Retinal pigment epithelial cell (primary cell): ENCODE data around the gene TBC1D9.
A peak's percentile ranks its signal among the peaks of the same experiment; 100 is the strongest.

ENCODE experiments used
- DNase-seq: peaks from one replicate; pipeline ENCODE4 v3.0.0-alpha.2; 2010; ENCODE audit warnings: low read depth
- H3K4me3 ChIP-seq: 2 replicates; pipeline ENCODE4 v1.5.1; 2011; ENCODE audit warnings: mild to moderate bottlenecking, low read length, control low read depth, moderate library complexity
- TF ChIP-seq, protein P1 (sequence below): conservative IDR thresholded peaks from 2 replicates; pipeline ENCODE4 v1.5.1; 2011; ENCODE audit warnings: low read depth, low read length, control low read depth, inconsistent platforms

Gene TBC1D9

DNA sequence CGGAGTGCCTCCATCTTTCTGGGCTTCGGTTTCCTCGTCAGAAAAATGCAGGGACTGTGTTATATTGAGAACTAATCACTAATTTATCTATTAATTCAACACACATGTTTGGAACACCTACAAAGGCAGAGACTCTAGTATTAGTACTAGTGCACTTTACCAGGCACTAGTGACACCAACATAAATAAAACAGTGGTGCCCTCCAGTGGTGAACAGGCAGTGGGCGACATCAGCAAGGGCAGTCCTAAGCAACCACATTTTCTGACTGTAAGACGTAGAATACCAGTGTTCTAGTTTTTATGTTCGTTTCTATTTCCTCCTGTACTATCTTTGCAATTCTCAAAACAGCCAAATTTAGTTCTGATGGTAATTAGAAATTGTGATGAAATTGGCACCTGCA, 118.3 kb downstream of the TBC1D9 start:
- no peak for DNase-seq
- TF ChIP-seq, protein P1, sequence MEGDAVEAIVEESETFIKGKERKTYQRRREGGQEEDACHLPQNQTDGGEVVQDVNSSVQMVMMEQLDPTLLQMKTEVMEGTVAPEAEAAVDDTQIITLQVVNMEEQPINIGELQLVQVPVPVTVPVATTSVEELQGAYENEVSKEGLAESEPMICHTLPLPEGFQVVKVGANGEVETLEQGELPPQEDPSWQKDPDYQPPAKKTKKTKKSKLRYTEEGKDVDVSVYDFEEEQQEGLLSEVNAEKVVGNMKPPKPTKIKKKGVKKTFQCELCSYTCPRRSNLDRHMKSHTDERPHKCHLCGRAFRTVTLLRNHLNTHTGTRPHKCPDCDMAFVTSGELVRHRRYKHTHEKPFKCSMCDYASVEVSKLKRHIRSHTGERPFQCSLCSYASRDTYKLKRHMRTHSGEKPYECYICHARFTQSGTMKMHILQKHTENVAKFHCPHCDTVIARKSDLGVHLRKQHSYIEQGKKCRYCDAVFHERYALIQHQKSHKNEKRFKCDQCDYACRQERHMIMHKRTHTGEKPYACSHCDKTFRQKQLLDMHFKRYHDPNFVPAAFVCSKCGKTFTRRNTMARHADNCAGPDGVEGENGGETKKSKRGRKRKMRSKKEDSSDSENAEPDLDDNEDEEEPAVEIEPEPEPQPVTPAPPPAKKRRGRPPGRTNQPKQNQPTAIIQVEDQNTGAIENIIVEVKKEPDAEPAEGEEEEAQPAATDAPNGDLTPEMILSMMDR: peak; percentile 57
- H3K4me3 ChIP-seq: no peak overlapping the region

DNA sequence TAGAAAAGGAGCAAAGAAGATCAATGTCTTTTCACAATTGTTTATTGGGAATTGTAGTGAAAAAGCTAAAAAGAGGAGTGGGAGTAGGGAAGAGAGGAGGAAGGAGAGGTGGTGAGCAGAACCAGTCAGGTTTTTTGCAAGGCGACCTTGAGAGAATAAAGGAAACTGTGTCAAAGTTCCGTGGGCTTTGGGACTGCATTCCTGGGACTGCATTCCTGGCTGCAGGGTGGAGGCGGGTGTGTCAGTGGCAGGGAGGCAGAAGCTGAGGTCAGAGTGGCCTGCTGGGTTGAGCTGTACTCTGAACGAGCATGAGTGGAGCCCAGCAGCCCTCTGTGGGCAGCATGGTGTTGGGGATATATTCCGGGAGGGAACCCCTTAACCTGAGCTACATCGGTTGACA, 120.6 kb downstream of the TBC1D9 start:
- peak; percentile 36 for DNase-seq
- no peak overlapping the region for H3K4me3 ChIP-seq
- TF ChIP-seq, protein P1: no peak

DNA sequence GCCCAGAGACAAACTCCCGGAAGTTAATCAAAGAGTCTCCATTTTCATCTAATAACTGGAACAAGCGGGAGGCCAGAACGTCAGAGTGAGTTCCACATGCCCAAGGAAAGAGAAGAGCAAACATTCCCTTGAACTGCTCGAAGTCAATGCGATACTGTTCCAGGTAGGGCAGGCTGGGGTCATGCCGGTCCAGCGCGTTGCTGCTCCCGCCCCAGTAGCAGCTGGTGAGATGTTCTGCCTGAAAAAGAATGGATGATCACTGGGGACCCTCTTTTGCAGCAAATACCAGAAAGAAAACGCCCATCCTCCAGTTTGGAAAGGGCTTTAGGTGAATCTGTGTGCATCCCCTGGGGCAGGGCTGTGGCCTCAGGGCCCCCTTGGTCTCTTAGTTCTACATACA, 122.2 kb downstream of the TBC1D9 start:
- no peak for DNase-seq
- TF ChIP-seq, protein P1: no peak
- no peak overlapping the region for H3K4me3 ChIP-seq

DNA sequence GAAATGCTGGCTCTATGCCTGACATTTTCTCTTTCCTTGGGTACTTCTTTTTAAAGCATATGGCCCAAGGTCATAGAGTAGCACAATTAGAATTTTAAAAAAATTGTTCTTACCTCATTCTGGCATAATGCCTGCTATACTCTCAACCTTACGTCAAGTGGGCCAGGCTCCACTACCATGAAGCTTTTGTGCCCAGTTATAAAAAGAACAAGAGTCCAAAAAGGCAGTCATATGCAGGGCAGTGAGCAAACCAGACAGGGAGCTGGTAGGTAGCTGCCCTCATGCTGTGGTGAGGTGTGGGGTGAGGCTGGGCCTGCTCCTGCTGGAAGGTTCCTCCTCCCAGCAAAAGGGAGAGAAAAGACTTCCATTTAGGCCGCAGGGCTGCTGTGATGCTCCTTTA, 123.1 kb downstream of the TBC1D9 start:
- H3K4me3 ChIP-seq: no peak overlapping the region
- DNase-seq: no peak
- TF ChIP-seq, protein P1: no peak

DNA sequence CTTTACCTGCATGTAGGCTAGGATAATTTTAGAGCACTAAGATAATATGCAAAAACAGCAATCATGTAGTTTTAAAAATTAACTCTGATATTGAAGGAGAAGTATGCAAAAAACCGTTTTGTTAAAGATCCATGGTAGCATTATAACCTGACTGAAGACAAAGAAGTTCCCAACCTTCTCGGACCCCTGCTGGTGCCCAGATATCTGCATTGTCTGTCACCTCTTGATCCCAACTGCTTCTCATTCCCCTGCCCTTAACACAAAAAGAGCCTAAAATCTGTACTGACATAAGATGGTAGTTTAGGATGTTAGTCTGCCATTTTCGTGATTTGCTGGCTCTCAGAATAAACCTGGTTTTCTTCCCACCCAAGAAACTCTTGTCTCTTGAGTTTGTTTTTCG, 125.9 kb downstream of the TBC1D9 start:
- TF ChIP-seq, protein P1: no peak
- H3K4me3 ChIP-seq: no peak overlapping the region
- no peak for DNase-seq

DNA sequence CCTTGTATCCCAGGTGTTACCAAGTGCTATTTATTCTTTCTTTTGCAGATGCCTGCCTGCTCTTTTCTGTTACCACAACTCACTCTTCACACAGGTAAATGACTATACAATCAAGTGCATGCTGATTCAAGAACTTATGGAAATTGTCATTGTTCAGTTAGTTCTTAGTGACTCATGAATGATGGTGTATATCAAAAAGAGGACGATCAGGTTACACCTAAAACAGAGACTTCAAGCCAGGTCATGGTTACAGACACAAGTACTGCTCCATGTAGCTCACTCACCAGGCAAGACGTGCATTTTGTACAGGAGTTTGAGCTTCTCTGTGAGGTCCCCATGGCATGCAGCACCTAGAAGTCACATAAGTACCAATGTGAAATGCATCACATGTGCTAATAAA, 128.2 kb downstream of the TBC1D9 start:
- no peak for DNase-seq
- TF ChIP-seq, protein P1: no peak
- no peak overlapping the region for H3K4me3 ChIP-seq

DNA sequence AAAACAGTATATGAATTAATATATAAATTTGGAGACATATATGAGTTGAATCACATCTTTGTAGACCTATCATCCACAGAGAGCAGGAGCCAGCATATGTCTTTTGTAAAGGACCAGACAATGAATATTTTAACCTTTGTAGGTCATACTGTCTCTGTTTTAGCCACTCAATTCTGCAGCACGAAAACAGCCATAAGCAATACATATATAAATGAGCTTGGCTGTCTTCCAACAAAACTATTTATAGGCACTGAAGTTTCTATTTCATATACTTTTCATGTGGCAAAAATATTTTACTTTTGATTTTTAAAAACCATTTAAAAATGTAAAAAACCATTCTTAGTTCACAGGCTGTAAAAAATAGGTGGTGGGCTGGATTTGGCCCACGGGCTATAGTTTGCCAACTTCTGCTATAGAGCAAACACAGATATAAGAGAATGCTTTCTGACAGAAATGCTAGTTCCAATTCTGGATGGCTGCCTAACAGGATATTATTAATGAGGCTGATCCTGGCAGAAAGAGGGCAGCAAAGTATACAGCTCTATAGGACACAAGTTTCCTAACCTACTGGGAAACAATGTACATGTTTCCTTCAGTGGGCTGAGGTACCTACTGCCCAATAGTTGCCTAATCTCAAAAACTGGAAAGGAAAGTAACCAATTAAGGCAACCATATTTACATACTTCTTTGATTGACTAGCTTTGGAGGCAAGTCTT, 129.4 kb downstream of the TBC1D9 start:
- no peak overlapping the region for H3K4me3 ChIP-seq
- DNase-seq: no peak
- TF ChIP-seq, protein P1: peak; percentile 47
